Right renal cortex interstitium (tissue), 3 donors: ENCODE results near the gene SPATA13. TPM values are rescaled to one million over a fixed set of nuclear protein-coding genes. Genes with fewer than 3 reads are reported as not detected.

Source experiments
- DNase-seq, 3 donors: peaks; one replicate each; pipeline ENCODE4 v3.0.0-alpha.2; 2013; ENCODE audit warnings: low read depth in 3 of 3, low spot score in 2 of 3
- polyA plus RNA-seq, 3 donors: library from polyadenylated mRNA; unstranded; fragments of 120-200 nt; gene quantifications; one replicate each; pipeline ENCODE4 v1.2.1, GENCODE V29; 2013; ENCODE audit not compliant: insufficient read length in 3 of 3

The SPATA13 gene
- polyA plus RNA-seq, 3 donors = 52.4 to 58.5 (median 56.4) TPM

GRCh38 chr13:24218338-24218737 lies 57.8 kb downstream of the SPATA13 start:
- DNase-seq = no peak

GRCh38 chr13:24218977-24219376 lies 58.5 kb downstream of the SPATA13 start:
- DNase-seq = no peak

GRCh38 chr13:24220086-24220703 lies 59.7 kb downstream of the SPATA13 start:
- DNase-seq = peak; percentile 58 to 62 (median 59)

- DNase-seq = no peak
These were observed 60.5 kb downstream of the SPATA13 start for GRCh38 chr13:24221007-24221406.

- DNase-seq = no peak
These were observed 62.2 kb downstream of the SPATA13 start for GRCh38 chr13:24222756-24223155.

GRCh38 chr13:24223341-24224231 lies 63.1 kb downstream of the SPATA13 start:
- DNase-seq = no peak

- DNase-seq = no peak
These were observed 63.7 kb downstream of the SPATA13 start for GRCh38 chr13:24224232-24224680.

GRCh38 chr13:24225062-24225461 lies 64.5 kb downstream of the SPATA13 start:
- no peak for DNase-seq

GRCh38 chr13:24225930-24226329 lies 65.4 kb downstream of the SPATA13 start:
- DNase-seq = no peak

- no peak for DNase-seq
These were observed 66.2 kb downstream of the SPATA13 start for GRCh38 chr13:24226762-24227161.

- peak in 1 of 3 donors; percentile 32 for DNase-seq
These were observed 68.4 kb downstream of the SPATA13 start for GRCh38 chr13:24228852-24229458.

- DNase-seq = no peak
These were observed 70.0 kb downstream of the SPATA13 start for GRCh38 chr13:24230428-24231072.

- DNase-seq = no peak
These were observed 70.9 kb downstream of the SPATA13 start for GRCh38 chr13:24231377-24231776.

GRCh38 chr13:24232037-24232436 lies 71.5 kb downstream of the SPATA13 start:
- DNase-seq = no peak

GRCh38 chr13:24232474-24232873 lies 72.0 kb downstream of the SPATA13 start:
- DNase-seq = no peak

- DNase-seq = peak in 2 of 3 donors; percentile 21 to 27
These were observed 72.9 kb downstream of the SPATA13 start for GRCh38 chr13:24233351-24233901.

- DNase-seq = no peak
These were observed 73.8 kb downstream of the SPATA13 start for GRCh38 chr13:24234200-24234915.

- DNase-seq = no peak
These were observed 76.8 kb downstream of the SPATA13 start for GRCh38 chr13:24237356-24237755.

GRCh38 chr13:24241336-24241735 lies 80.8 kb downstream of the SPATA13 start:
- no peak for DNase-seq

GRCh38 chr13:24242100-24242499 lies 81.6 kb downstream of the SPATA13 start:
- DNase-seq = no peak
